ENCODE results near the gene SLC25A33.
A peak's percentile ranks its signal among the peaks of the same experiment; 100 is the strongest.

Gene SLC25A33

DNA sequence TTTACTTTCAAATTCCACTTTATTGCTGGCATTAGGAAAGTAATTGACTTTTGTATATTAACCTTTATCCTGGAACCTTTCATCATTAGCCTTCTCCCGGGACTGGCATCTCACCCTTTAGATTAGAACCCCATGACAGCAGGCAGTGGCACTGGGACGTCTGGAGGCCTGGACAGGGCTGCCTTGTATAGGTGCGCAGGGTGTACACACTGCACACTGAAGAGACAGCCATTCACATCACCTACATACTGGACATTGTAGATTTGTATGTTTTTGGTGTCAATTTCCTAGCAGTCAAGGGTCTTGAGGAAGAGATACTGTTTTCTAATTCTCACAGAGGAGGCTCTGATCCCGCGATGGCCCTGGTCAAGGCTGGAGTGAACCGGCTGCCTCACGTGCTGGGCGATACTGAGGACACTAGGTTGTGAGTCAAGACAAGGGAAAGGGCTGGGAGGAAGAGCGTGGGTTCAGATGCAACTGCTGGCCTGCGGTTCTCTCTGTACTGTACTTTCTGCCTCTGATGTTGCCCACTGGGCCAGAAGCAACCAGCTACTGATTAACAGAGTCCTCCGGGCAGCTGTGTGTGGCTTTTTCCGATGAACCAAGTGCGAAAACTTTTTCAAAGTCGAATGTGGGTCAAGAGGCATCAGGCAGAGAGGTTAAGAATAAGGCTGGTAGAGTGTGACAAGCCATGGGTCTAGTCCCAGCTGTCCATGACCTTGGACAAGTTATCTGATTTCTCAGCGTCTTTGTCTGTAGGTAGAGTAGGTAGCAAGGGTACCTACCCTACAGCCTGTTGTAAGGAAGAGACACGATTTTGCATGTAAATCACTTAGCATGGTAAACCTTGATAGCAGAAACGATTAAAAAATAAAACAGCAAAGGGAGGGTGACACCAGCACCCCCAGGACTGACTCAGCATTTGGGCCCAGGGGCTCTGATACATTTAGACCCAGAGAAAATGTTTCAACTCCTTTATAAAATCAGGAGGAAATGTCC is 38.2 kb upstream of the SLC25A33 start:
- no peak overlapping the region for H3K4me3 ChIP-seq (ENCODE audit: low read depth, low read length)
- ChIA-PET CTCF (interaction anchor here (0.9 to 1.1 kb wide), 2 partner anchors 10 to 234 kb away, joined by 3 to 4 read pairs; no protein-coding TSS in a partner anchor), POLR2A (no interaction called here)
- H3K27ac ChIP-seq (ENCODE audit: extremely low read depth, low read depth, low read length) = no peak overlapping the region
- no peaks in the 10 kb centered on the region for H3K4me1 ChIP-seq (ENCODE audit: control insufficient read depth, insufficient read depth, low read length)
- TF ChIP-seq ZNF830 (tag by site-specific recombination; IDR thresholded peaks at IDR 0.05; ENCODE audit: low read depth) = no peak
- no peak for TF ChIP-seq KLF10 (tag by site-specific recombination; IDR thresholded peaks at IDR 0.05)
- no peak for TF ChIP-seq ZNF776 (tag by site-specific recombination; IDR thresholded peaks at IDR 0.05; ENCODE audit: borderline replicate concordance)
- no peak for TF ChIP-seq ZNF791 (tag by site-specific recombination; IDR thresholded peaks at IDR 0.05)
- no peak for TF ChIP-seq ZNF473 (tag by site-specific recombination; IDR thresholded peaks at IDR 0.05)
- TF ChIP-seq ZNF19 (tag by site-specific recombination; IDR thresholded peaks at IDR 0.05; ENCODE audit: low read depth) = no peak
- TF ChIP-seq, protein P1, sequence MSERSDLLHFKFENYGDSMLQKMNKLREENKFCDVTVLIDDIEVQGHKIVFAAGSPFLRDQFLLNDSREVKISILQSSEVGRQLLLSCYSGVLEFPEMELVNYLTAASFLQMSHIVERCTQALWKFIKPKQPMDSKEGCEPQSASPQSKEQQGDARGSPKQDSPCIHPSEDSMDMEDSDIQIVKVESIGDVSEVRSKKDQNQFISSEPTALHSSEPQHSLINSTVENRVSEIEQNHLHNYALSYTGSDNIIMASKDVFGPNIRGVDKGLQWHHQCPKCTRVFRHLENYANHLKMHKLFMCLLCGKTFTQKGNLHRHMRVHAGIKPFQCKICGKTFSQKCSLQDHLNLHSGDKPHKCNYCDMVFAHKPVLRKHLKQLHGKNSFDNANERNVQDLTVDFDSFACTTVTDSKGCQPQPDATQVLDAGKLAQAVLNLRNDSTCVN (tag by site-specific recombination; optimal IDR thresholded peaks at IDR 0.05) = no peak
- TF ChIP-seq ZNF221 (tag by site-specific recombination; IDR thresholded peaks at IDR 0.05; ENCODE audit: borderline replicate concordance) = no peak
- TF ChIP-seq, protein P2, sequence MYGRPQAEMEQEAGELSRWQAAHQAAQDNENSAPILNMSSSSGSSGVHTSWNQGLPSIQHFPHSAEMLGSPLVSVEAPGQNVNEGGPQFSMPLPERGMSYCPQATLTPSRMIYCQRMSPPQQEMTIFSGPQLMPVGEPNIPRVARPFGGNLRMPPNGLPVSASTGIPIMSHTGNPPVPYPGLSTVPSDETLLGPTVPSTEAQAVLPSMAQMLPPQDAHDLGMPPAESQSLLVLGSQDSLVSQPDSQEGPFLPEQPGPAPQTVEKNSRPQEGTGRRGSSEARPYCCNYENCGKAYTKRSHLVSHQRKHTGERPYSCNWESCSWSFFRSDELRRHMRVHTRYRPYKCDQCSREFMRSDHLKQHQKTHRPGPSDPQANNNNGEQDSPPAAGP (tag by site-specific recombination; IDR thresholded peaks at IDR 0.05) = no peak
- TF ChIP-seq KLF16 (tag by site-specific recombination; IDR thresholded peaks at IDR 0.05) = no peak
- TF ChIP-seq ZFHX2 (tag by site-specific recombination; conservative IDR thresholded peaks at IDR 0.05) = no peak
- TF ChIP-seq ZNF274 (IDR thresholded peaks at IDR 0.05; ENCODE audit: low read length) = no peak
- no peak for TF ChIP-seq ZNF274 (tag by site-specific recombination; IDR thresholded peaks at IDR 0.05; ENCODE audit: borderline replicate concordance)
- TF ChIP-seq ZNF623 (tag by site-specific recombination; IDR thresholded peaks at IDR 0.05) = no peak
- TF ChIP-seq ZNF514 (tag by site-specific recombination; IDR thresholded peaks at IDR 0.05) = no peak
- no peak for TF ChIP-seq SP3 (tag by site-specific recombination; IDR thresholded peaks at IDR 0.05)
- no peak for TF ChIP-seq ZSCAN23 (tag by site-specific recombination; IDR thresholded peaks at IDR 0.05)
- TF ChIP-seq ZIC2 (tag by site-specific recombination; IDR thresholded peaks at IDR 0.05) = no peak
- no peak for TF ChIP-seq ZNF747 (tag by site-specific recombination; IDR thresholded peaks at IDR 0.05)
- no peak for TF ChIP-seq KLF9 (tag by site-specific recombination; IDR thresholded peaks at IDR 0.05; ENCODE audit: low read depth)
- H3K9me3 ChIP-seq (ENCODE audit: control insufficient read depth, insufficient read depth, low read depth, low read length) = no peaks in the 10 kb centered on the region
- H3K36me3 ChIP-seq (ENCODE audit: control insufficient read depth in 2 of 2, insufficient read depth in 1 of 2, low read length in 2 of 2) = no peaks in the 10 kb centered on the region

DNA sequence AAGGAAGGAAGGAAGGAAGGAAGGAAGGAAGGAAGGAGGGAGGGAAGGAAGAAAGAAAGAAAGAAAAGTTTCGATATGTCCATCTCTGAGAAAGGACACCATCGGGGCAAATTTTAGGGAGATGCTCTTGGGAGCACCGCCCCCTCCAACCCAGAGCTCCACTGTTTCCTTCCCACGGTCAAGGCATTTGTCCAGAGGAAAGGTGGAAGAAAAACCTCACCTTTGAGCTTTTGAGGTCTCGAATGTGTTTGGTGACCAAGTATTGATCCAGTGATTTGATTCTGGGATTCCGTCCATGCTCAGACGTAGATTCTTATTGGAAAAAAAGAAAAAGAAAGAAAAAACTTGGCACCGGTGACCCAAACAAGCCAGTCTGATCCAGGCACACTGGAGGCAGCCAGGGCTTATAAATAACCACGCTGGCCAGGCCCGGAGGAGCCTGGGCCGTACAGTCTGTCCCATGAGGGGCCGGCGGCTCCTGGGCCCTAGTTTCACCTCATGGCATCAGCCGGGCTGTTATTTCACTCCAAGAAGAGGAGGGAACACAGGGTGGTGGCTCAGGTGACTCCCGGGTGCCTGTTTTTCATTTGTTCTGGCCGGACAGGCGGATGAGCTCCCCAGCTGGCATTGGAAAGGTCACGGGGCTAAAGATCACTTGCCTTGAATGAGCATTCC is 36.1 kb upstream of the SLC25A33 start:
- no peak overlapping the region for H3K27ac ChIP-seq (ENCODE audit: extremely low read depth, low read depth, low read length)
- no peak overlapping the region for H3K4me3 ChIP-seq (ENCODE audit: low read depth, low read length)
- no peaks in the 10 kb centered on the region for H3K9me3 ChIP-seq (ENCODE audit: control insufficient read depth, insufficient read depth, low read depth, low read length)
- CTCF ChIA-PET = interaction anchor here (0.7 kb wide), 1 partner anchor 123 kb away, joined by 3 read pairs; no protein-coding TSS in a partner anchor
- H3K36me3 ChIP-seq (ENCODE audit: control insufficient read depth in 2 of 2, insufficient read depth in 1 of 2, low read length in 2 of 2) = no peaks in the 10 kb centered on the region
- TF ChIP-seq, protein P1 (tag by site-specific recombination; optimal IDR thresholded peaks at IDR 0.05) = no peak
- TF ChIP-seq MZF1 (tag by site-specific recombination; IDR thresholded peaks at IDR 0.05; ENCODE audit: borderline replicate concordance) (no peak), ZNF155 (tag by site-specific recombination; IDR thresholded peaks at IDR 0.05) (no peak), ZBTB20 (tag by site-specific recombination; IDR thresholded peaks at IDR 0.05) (no peak), ZNF366 (tag by site-specific recombination; conservative IDR thresholded peaks at IDR 0.05) (peak; percentile 80)
- POLR2A ChIA-PET = no interaction called here
- no peaks in the 10 kb centered on the region for H3K4me1 ChIP-seq (ENCODE audit: control insufficient read depth, insufficient read depth, low read length)

All from HEK293 (cell line).